Esophagus (tissue), 2 donors: ENCODE data around the gene MCAM. TPM values are rescaled to one million over a fixed set of nuclear protein-coding genes. Genes with fewer than 3 reads are reported as not detected.
A peak's percentile ranks its signal among the peaks of the same experiment; 100 is the strongest.

Source experiments
- H3K27ac ChIP-seq, 2 donors: one replicate each; pipeline ENCODE4 v1.5.1; 2013; ENCODE audit warnings: low read depth in 2 of 2, mild to moderate bottlenecking in 2 of 2, inconsistent platforms in 1 of 2, low read length in 1 of 2, moderate library complexity in 1 of 2
- H3K27me3 ChIP-seq, 2 donors: one replicate each; pipeline ENCODE4 v1.6.1; 2013; ENCODE audit warnings: low read length in 2 of 2, control low read depth in 1 of 2, mild to moderate bottlenecking in 1 of 2; ENCODE audit not compliant: insufficient read depth in 2 of 2, control insufficient read depth in 1 of 2
- H3K36me3 ChIP-seq, 2 donors: one replicate each; pipeline ENCODE4 v1.6.1; 2013; ENCODE audit warnings: low read length in 1 of 2; ENCODE audit not compliant: control insufficient read depth in 2 of 2, insufficient read depth in 2 of 2
- H3K4me1 ChIP-seq, 2 donors: one replicate each; pipeline ENCODE4 v1.6.1; 2013; ENCODE audit warnings: low read length in 1 of 2; ENCODE audit not compliant: control insufficient read depth in 2 of 2, insufficient read depth in 2 of 2
- H3K4me3 ChIP-seq, 2 donors: one replicate each; pipeline ENCODE4 v1.5.1; 2013; ENCODE audit warnings: low read length in 2 of 2, mild to moderate bottlenecking in 2 of 2, low read depth in 1 of 2, moderate library complexity in 1 of 2
- H3K9me3 ChIP-seq, 2 donors: one replicate each; pipeline ENCODE4 v1.6.1; 2013; ENCODE audit warnings: mild to moderate bottlenecking in 2 of 2, low read depth in 1 of 2, low read length in 1 of 2, moderate library complexity in 1 of 2; ENCODE audit not compliant: control insufficient read depth in 2 of 2, insufficient read depth in 1 of 2
- WGBS, 2 donors: extraction: QIAGEN DNeasy Blood & Tissue Kit; methylation state at CpG; one replicate each; pipeline ENCODE4 v1.1.7; 2013; 5-methylcytosine and 5-hydroxymethylcytosine counted together
- polyA plus RNA-seq, 2 donors: library from polyadenylated mRNA; stranded (reverse); fragments of 200-250 nt; gene quantifications; one replicate each; pipeline ENCODE4 v1.2.3, GENCODE V29; 2013
- donor health status: healthy with polysubstance abuse.
- donor health status: Bipolar disorder and iron deficiency.

The MCAM gene
- polyA plus RNA-seq, 2 donors, result 10.3 to 34.4 TPM

GRCh38 chr11:119277660-119278059 is 39.3 kb downstream of the MCAM start:
- H3K27me3 ChIP-seq, result no peaks in the 10 kb centered on the region
- H3K27ac ChIP-seq, result no peak overlapping the region
- no peak overlapping the region for H3K4me3 ChIP-seq
- H3K36me3 ChIP-seq, result peaks cover 3 to 8% of the 10 kb centered on the region in 2 donors
- no peaks in the 10 kb centered on the region for H3K9me3 ChIP-seq
- WGBS, 2 donors, result 88 to 92% methylated on average over 1 of the region's 1 CpG
- no peaks in the 10 kb centered on the region for H3K4me1 ChIP-seq

GRCh38 chr11:119273721-119274120 is 43.2 kb downstream of the MCAM start:
- H3K9me3 ChIP-seq, result no peaks in the 10 kb centered on the region
- no peaks in the 10 kb centered on the region for H3K4me1 ChIP-seq
- no peak overlapping the region for H3K4me3 ChIP-seq
- peaks cover 0 to 2% of the 10 kb centered on the region in 2 donors for H3K36me3 ChIP-seq
- no peaks in the 10 kb centered on the region for H3K27me3 ChIP-seq
- no peak overlapping the region for H3K27ac ChIP-seq
- WGBS, 2 donors, result 93 to 95% methylated on average over 6 of the region's 6 CpGs

GRCh38 chr11:119267645-119268044 is 49.3 kb downstream of the MCAM start:
- no peaks in the 10 kb centered on the region for H3K9me3 ChIP-seq
- H3K4me1 ChIP-seq, result no peaks in the 10 kb centered on the region
- 85 to 89% methylated on average over 5 of the region's 5 CpGs for WGBS, 2 donors
- H3K36me3 ChIP-seq, result no peaks in the 10 kb centered on the region
- no peaks in the 10 kb centered on the region for H3K27me3 ChIP-seq
- no peak overlapping the region for H3K27ac ChIP-seq
- H3K4me3 ChIP-seq, result no peak overlapping the region

GRCh38 chr11:119266517-119267255 is 50.2 kb downstream of the MCAM start:
- no peaks in the 10 kb centered on the region for H3K36me3 ChIP-seq
- no peaks in the 10 kb centered on the region for H3K27me3 ChIP-seq
- H3K9me3 ChIP-seq, result no peaks in the 10 kb centered on the region
- H3K4me1 ChIP-seq, result no peaks in the 10 kb centered on the region
- WGBS, 2 donors, result 77% methylated on average over 7 of the region's 7 CpGs
- no peak overlapping the region for H3K4me3 ChIP-seq
- H3K27ac ChIP-seq, result no peak overlapping the region

GRCh38 chr11:119266063-119266462 is 50.9 kb downstream of the MCAM start:
- 80 to 89% methylated on average over 3 of the region's 3 CpGs for WGBS, 2 donors
- H3K4me3 ChIP-seq, result no peak overlapping the region
- no peaks in the 10 kb centered on the region for H3K4me1 ChIP-seq
- H3K36me3 ChIP-seq, result no peaks in the 10 kb centered on the region
- no peak overlapping the region for H3K27ac ChIP-seq
- H3K9me3 ChIP-seq, result no peaks in the 10 kb centered on the region
- H3K27me3 ChIP-seq, result no peaks in the 10 kb centered on the region

GRCh38 chr11:119263352-119263940 is 53.5 kb downstream of the MCAM start:
- Histone ChIP-seq H3K9me3 (no peaks in the 10 kb centered on the region), H3K4me1 (no peaks in the 10 kb centered on the region), H3K27ac (peak overlapping the region in 1 of 2 donors; percentile 42), H3K4me3 (no peak overlapping the region), H3K36me3 (no peaks in the 10 kb centered on the region), H3K27me3 (no peaks in the 10 kb centered on the region)
- WGBS, 2 donors, result 29% methylated on average over 3 of the region's 3 CpGs

- Histone ChIP-seq H3K4me3 (no peak overlapping the region), H3K4me1 (no peaks in the 10 kb centered on the region), H3K27me3 (no peaks in the 10 kb centered on the region), H3K36me3 (no peaks in the 10 kb centered on the region), H3K9me3 (no peaks in the 10 kb centered on the region), H3K27ac (peak overlapping the region in 1 of 2 donors; percentile 42)
- WGBS, 2 donors, result 54 to 62% methylated on average over 5 of the region's 5 CpGs
Measured at GRCh38 chr11:119262668-119263351, 54.1 kb downstream of the MCAM start.

GRCh38 chr11:119258983-119259382 is 57.9 kb downstream of the MCAM start:
- Histone ChIP-seq H3K9me3 (no peaks in the 10 kb centered on the region), H3K36me3 (no peaks in the 10 kb centered on the region), H3K4me1 (no peaks in the 10 kb centered on the region), H3K4me3 (no peak overlapping the region), H3K27ac (no peak overlapping the region), H3K27me3 (no peaks in the 10 kb centered on the region)
- WGBS, 2 donors, result 83 to 93% methylated on average over 3 of the region's 3 CpGs
